Mucosa of gallbladder (tissue), 1 donor: ENCODE data around the gene ARHGEF26. TPM values are rescaled to one million over a fixed set of nuclear protein-coding genes. Genes with fewer than 3 reads are reported as not detected.

Source experiments
- DNase-seq: peaks from one replicate; pipeline ENCODE4 v3.0.0-alpha.2; 2020; ENCODE audit warnings: low spot score
- total RNA-seq: library from RNA; stranded (reverse); gene quantifications from one replicate; pipeline ENCODE4 v1.2.1, GENCODE V29; 2021
- donor health status: DM: no; HTN: no; CAD: no.

Gene ARHGEF26
- total RNA-seq, 1 donor from 2014 or later, result 56.7 TPM

GRCh38 chr3:154113609-154114008, 7.6 kb upstream of the ARHGEF26 start:
- no peak for DNase-seq

DNA sequence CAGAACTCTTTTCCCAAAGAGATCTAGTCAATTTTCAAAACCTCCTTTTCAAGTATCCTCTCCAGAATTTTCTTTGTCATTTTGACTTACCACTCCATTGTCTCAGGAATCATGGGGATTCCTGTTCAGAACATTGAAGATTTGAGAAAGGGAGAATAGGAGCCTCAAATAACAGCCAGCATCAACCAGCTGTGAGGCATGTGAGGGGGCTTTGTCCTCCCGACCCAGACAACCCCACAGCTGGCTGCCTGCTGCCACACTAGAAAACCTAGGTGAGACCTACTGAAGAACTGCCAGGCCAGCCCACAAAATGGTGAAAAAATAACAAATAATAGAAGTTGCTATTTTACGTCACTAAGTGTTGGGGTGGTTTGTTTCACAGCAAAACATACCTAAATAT, 5.9 kb upstream of the ARHGEF26 start:
- no peak for DNase-seq

DNA sequence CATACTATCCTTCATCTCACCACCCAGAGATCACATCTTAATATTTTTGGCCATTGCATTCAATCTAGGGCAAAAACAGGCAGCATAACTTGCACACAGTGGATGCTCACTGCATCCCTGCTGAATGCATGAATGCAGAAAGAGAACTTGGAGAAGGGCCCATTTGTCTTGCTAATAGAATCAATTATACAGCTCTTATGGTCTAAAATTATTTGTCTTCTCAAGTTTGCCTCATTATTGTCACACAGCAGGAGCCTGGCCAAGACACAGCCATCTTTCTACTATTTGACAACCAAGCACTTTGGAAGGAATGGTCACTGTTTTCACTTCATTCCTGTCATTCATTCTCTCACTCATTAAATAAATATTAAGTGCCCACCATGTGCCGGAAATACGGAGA, 1.2 kb upstream of the ARHGEF26 start:
- DNase-seq, result no peak

GRCh38 chr3:154121701-154122551, 736 bp downstream of the ARHGEF26 start:
- peak; percentile 15 for DNase-seq

DNA sequence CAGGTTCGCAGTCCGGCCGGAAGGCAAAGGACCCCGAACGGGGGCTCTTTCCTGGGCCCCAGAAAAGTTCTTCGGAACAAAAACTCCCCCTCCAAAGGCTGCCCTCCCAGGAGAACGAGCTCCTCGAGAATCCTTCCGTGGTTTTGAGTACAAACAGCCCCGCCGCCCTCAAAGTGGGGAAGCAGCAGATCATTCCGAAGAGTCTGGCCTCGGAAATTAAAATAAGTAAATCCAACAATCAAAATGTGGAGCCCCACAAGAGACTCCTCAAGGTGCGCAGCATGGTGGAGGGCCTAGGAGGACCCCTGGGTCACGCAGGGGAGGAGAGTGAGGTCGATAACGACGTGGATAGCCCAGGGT, 1.3 kb downstream of the ARHGEF26 start:
- DNase-seq, result no peak

DNA sequence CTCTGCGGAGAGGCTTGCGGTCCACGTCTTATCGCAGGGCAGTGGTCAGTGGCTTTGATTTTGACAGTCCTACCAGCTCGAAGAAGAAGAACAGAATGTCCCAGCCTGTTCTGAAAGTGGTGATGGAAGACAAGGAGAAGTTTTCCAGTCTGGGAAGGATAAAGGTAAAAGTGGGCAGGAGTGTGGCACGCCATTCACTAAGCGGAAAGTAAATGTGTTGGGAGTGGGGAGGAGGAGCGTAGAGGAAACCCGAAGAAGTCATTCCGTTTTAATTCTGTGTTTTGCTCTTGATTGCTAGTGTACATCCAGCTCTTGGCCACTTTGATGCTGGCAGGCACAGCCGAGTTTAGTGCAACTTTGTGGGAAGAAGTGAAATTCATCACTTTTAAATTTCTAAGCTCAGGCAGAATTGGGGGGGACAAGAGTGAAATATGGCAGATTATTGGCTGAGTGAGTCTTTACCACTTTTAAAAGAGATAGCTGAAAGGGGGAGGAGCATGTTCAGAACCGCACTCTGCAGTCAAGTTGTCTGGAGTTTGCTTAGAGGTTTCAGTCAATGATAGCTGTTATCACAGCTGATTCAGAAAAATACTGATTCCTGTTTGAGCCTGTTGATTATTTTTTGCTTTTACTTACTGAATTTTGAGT, 1.8 kb downstream of the ARHGEF26 start:
- no peak for DNase-seq

DNA sequence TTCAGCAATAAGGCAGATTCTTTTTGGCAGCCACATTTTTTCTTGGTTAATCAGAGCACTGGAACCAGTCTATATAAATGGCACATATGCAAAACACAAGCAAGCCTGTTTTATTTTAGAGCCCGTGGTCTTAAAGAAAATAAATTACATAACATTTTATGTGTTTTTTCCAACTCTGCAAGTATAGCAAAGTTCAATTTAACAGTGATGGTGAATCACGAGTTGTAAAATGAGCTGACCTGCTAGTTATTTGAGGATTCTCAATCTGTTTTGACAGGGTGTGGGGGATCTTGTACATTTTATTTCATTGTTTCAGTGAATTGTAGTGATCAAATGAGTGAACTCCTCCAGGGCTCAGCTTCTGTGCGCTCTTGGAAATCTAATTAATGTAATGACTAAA, 2.7 kb downstream of the ARHGEF26 start:
- no peak for DNase-seq

DNA sequence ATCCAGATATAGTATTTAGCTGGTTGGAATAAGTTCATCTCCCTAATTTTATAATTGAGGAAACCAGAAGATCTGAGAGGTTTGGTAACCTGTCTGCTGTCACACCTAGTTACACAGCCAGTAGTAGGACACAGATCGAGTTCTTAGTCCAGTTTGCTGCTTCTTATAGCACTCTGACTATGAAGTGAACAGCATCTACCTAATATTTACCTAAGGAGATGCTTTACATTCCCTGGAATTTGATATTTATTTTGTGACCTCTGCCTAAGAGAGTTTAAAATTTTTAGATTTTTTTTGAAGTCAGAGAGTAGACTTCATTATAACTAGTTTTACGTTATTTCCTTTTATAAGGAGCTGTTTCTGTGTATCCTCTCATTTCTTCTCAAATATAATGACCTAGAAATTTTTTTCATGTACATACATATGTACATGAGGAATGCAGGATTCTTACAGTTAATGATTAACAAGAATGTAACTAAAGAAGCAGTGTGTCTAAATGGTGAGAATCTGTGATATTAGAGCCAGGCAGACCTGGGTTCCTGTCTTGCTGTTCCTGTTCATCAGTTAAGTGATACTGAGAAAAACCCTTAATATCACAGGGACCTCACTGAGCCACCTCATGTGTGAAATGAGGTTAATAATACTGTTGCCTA, 4.3 kb downstream of the ARHGEF26 start:
- no peak for DNase-seq

DNA sequence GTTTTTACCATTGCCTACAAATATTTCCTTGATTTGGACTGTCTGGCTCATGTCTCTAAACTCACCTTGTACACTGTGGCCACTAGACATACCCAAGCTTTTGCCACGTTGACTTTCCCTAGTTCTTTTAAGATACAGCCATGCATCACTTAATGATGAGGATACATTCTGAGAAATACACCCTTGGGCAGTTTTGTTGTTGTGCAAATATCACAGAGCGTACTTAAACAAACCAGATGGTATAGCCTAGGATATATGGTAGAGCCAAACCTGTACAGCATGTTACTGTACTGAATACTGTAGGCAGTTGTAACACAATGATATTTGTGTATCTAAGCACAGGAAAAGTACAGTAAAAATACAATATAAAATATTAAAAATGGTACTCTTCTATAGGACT, 5.5 kb downstream of the ARHGEF26 start:
- DNase-seq, result no peak

DNA sequence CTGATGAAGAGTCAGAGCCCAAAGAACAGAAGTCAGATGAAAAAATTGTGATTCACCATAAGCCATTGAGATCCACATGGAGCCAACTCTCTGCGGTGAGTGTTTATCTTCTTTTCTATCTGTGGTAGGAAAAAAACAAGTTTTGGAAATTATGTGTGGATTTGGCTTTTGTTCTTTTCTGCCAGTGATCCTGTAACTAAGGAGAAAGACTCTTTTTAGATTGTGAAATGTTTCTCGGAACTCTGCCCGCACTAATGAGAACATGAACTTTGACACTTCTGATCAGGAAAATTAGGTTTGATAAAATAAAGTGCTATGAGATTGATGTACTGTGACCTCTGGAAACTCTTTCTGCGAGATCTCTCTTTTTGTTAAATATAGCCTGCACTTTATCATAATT, 8.4 kb downstream of the ARHGEF26 start:
- DNase-seq, result no peak

GRCh38 chr3:154130540-154130939, 9.3 kb downstream of the ARHGEF26 start:
- DNase-seq, result no peak

GRCh38 chr3:154131830-154132229, 10.6 kb downstream of the ARHGEF26 start:
- DNase-seq, result no peak

- no peak for DNase-seq
These were observed 11.7 kb downstream of the ARHGEF26 start for GRCh38 chr3:154132777-154133375.

- DNase-seq, result peak; percentile 27
These were observed 14.5 kb downstream of the ARHGEF26 start for GRCh38 chr3:154135511-154136173.

DNA sequence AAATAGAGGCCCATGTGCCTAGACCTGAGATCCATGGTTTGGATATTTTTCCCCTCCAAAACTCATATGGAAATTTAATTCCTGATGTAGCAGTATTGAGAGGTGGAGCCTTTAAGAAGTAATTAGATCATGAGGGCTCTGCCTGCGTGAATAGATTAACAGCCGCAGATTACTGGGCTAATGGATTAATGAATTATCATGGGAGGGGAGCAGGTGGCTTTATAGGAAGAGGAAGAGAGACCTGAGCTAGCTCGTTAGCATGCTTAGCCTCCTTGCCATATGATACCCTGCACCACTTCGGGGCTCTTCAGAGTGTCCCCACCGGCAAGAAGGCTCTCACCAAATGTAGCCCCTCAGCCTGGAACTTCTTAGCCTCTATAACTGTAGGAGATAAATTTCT, 15.8 kb downstream of the ARHGEF26 start:
- DNase-seq, result no peak

GRCh38 chr3:154139996-154140436, 18.8 kb downstream of the ARHGEF26 start:
- DNase-seq, result peak; percentile 16

GRCh38 chr3:154142608-154143007, 21.4 kb downstream of the ARHGEF26 start:
- no peak for DNase-seq

GRCh38 chr3:154143873-154144272, 22.7 kb downstream of the ARHGEF26 start:
- no peak for DNase-seq

DNA sequence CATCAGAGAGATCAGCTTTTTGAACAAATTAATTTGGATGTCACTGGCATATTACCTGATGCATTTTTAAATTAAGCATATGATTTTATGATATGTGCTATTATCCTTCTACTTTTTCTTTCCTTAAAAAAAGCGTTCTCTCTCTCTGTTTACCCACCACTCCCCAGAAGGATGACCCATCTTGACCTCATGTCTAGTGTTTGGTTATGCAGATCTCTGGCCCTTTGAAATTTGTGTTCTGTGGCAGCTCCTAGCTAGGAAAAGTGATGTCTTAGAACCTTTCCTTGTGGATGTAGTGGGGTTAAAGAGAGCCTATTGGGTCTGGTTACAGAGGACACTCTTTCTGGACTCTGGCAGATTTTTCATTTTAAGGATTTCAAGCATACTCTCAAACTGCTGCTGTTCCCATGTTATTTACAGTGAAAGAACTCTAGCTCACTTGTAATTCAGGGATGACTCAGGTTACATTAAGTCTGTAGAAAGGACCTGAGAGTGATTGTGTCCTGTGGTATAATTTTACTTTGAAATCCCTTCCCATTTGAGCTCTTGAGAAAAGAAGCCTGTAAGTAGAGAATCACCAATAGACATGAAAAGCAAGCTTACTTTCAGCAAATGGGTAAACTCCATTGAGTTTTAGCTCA, 23.8 kb downstream of the ARHGEF26 start:
- no peak for DNase-seq

DNA sequence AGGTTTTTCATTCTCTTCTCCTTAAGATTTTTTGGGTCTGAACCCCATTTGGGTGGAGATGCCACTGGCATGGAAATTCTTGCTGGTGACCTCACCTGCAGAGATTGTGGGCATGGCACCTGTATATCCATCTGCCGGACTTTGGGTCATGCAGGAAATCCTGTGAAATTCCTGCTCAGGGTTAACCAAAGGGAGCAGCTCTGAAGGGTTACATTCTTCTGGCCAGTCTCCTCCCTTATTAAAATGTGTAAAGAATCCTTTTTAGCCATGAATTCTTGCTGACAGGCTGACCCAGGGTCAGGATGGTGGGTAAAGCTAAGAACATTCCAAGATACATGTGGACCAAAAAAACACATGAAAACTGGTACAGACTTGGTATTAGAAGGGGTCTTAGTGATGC, 27.4 kb downstream of the ARHGEF26 start:
- DNase-seq, result no peak

- no peak for DNase-seq
These were observed 28.1 kb downstream of the ARHGEF26 start for GRCh38 chr3:154149286-154149685.
